SK-N-SH treated with all-trans-retinoic acid at 6 μM for 48 hours (cell line): Measurements from ENCODE around the gene ABCC5.

Source experiments
- BACH2 ChIP-seq: fragments of 250-450 bp; sonication (Bioruptor Pico); IDR thresholded peaks from 2 replicates; pipeline ENCODE4 v1.9.0; 2021; ENCODE audit warnings: mild to moderate bottlenecking, borderline replicate concordance
- GLIS3 ChIP-seq: fragments of 250-450 bp; sonication (Bioruptor Pico); IDR thresholded peaks from 2 replicates; pipeline ENCODE4 v1.5.0; 2020; ENCODE audit warnings: mild to moderate bottlenecking, moderate library complexity
- RARB ChIP-seq: fragments of 250-450 bp; sonication (Bioruptor Pico); IDR thresholded peaks from 2 replicates; pipeline ENCODE4 v1.8.0; 2021; ENCODE audit warnings: mild to moderate bottlenecking, moderate library complexity
- TCF4 ChIP-seq: fragments of 250-450 bp; sonication (Bioruptor Pico); IDR thresholded peaks from 2 replicates; pipeline ENCODE4 v1.8.0; 2021; ENCODE audit warnings: mild to moderate bottlenecking, moderate library complexity, borderline replicate concordance
- ZFP30 ChIP-seq: fragments of 450-650 bp; formaldehyde crosslinking; IDR thresholded peaks from 2 replicates; pipeline ENCODE4 v1.5.0; 2022; ENCODE audit warnings: mild to moderate bottlenecking, moderate library complexity
- TF ChIP-seq, protein P1 (sequence below): fragments of 250-450 bp; sonication (Bioruptor Pico); IDR thresholded peaks from 2 replicates; pipeline ENCODE4 v1.5.1; 2020; ENCODE audit warnings: low read depth, mild to moderate bottlenecking, moderate library complexity
- TF ChIP-seq, protein P2 (sequence below): fragments of 250-450 bp; sonication (Bioruptor Pico); IDR thresholded peaks from 2 replicates; pipeline ENCODE4 v1.8.0; 2020; ENCODE audit warnings: mild to moderate bottlenecking, moderate library complexity, borderline replicate concordance

DNA sequence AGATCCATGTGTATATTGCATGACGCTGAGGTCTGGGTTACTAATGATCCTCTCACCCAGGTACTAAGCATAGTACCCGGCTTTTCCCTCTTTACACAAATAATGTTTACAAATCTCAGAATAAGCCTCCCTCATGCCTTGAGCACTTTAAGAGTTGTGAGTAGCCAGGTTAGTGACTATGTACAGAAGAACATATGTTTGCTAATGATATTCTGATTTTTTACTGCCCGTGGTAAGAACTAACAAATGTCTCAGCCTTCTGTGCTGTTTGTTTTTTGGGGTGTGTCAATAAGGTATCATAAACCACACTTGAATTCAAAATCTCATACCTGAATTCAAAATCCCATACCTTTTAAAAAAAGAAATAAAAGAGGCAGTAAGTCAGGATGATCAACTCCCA, 59.5 kb downstream of the ABCC5 start:
- no peak for TF ChIP-seq TCF4
- no peak for TF ChIP-seq GLIS3 (CRISPR knock-in tag)
- TF ChIP-seq, protein P1, sequence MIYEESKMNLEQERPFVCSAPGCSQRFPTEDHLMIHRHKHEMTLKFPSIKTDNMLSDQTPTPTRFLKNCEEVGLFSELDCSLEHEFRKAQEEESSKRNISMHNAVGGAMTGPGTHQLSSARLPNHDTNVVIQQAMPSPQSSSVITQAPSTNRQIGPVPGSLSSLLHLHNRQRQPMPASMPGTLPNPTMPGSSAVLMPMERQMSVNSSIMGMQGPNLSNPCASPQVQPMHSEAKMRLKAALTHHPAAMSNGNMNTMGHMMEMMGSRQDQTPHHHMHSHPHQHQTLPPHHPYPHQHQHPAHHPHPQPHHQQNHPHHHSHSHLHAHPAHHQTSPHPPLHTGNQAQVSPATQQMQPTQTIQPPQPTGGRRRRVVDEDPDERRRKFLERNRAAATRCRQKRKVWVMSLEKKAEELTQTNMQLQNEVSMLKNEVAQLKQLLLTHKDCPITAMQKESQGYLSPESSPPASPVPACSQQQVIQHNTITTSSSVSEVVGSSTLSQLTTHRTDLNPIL (CRISPR knock-in tag) = no peak
- TF ChIP-seq, protein P2, sequence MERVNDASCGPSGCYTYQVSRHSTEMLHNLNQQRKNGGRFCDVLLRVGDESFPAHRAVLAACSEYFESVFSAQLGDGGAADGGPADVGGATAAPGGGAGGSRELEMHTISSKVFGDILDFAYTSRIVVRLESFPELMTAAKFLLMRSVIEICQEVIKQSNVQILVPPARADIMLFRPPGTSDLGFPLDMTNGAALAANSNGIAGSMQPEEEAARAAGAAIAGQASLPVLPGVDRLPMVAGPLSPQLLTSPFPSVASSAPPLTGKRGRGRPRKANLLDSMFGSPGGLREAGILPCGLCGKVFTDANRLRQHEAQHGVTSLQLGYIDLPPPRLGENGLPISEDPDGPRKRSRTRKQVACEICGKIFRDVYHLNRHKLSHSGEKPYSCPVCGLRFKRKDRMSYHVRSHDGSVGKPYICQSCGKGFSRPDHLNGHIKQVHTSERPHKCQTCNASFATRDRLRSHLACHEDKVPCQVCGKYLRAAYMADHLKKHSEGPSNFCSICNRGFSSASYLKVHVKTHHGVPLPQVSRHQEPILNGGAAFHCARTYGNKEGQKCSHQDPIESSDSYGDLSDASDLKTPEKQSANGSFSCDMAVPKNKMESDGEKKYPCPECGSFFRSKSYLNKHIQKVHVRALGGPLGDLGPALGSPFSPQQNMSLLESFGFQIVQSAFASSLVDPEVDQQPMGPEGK (CRISPR knock-in tag) = no peak
- no peak for TF ChIP-seq ZFP30 (CRISPR knock-in tag)
- no peak for TF ChIP-seq RARB (CRISPR knock-in tag)
- TF ChIP-seq BACH2 (CRISPR knock-in tag) = no peak
